VCaP (cell line): ENCODE data around the gene CD96.

Source experiments
- H3K27ac ChIP-seq: fragments of 450-650 bp; 2 replicates; pipeline ENCODE4 v1.5.1; 2017
- CTCF ChIP-seq: fragments of 450-650 bp; conservative IDR thresholded peaks from 2 replicates; pipeline ENCODE4 v1.5.1; 2017; ENCODE audit warnings: mild to moderate bottlenecking, moderate library complexity

CD96 gene

GRCh38 chr3:111648991-111649579 is 107.1 kb downstream of the CD96 start:
- H3K27ac ChIP-seq: no peak overlapping the region
- TF ChIP-seq CTCF: no peak

- no peak overlapping the region for H3K27ac ChIP-seq
- no peak for TF ChIP-seq CTCF
Observed at GRCh38 chr3:111650378-111651275, 108.6 kb downstream of the CD96 start.

GRCh38 chr3:111652492-111653180 is 110.6 kb downstream of the CD96 start:
- no peak overlapping the region for H3K27ac ChIP-seq
- no peak for TF ChIP-seq CTCF

GRCh38 chr3:111653766-111654165 is 111.8 kb downstream of the CD96 start:
- H3K27ac ChIP-seq: no peak overlapping the region
- TF ChIP-seq CTCF: no peak

GRCh38 chr3:111662012-111662411 is 120.0 kb downstream of the CD96 start:
- no peak overlapping the region for H3K27ac ChIP-seq
- TF ChIP-seq CTCF: no peak

GRCh38 chr3:111662907-111663306 is 120.9 kb downstream of the CD96 start:
- H3K27ac ChIP-seq: no peak overlapping the region
- no peak for TF ChIP-seq CTCF

GRCh38 chr3:111666041-111666735 is 124.2 kb downstream of the CD96 start:
- no peak for TF ChIP-seq CTCF
- H3K27ac ChIP-seq: no peak overlapping the region
